HG03439 (cell line): ENCODE data around the gene CELSR2.

ENCODE experiments used
- ATAC-seq: cut with Tn5 transposase; IDR thresholded peaks from one replicate; pipeline ENCODE4 v1.9.1; 2021; ENCODE audit warnings: mild to moderate bottlenecking, moderate library complexity; ENCODE audit not compliant: unreplicated experiment

CELSR2 gene

GRCh38 chr1:109225711-109226445, 23.5 kb upstream of the CELSR2 start:
- no peak for ATAC-seq

GRCh38 chr1:109228167-109228566, 21.2 kb upstream of the CELSR2 start:
- ATAC-seq, result no peak

GRCh38 chr1:109229531-109230127, 19.7 kb upstream of the CELSR2 start:
- ATAC-seq, result no peak

GRCh38 chr1:109231066-109231465, 18.3 kb upstream of the CELSR2 start:
- no peak for ATAC-seq

GRCh38 chr1:109235137-109235536, 14.2 kb upstream of the CELSR2 start:
- no peak for ATAC-seq

- ATAC-seq, result no peak
Measured at GRCh38 chr1:109237512-109237911, 11.8 kb upstream of the CELSR2 start.

GRCh38 chr1:109238382-109238781, 11.0 kb upstream of the CELSR2 start:
- ATAC-seq, result no peak

- no peak for ATAC-seq
Measured at GRCh38 chr1:109239047-109239408, 10.3 kb upstream of the CELSR2 start.

- ATAC-seq, result no peak
Measured at GRCh38 chr1:109239409-109240068, 9.8 kb upstream of the CELSR2 start.

- ATAC-seq, result no peak
Measured at GRCh38 chr1:109240158-109241152, 8.9 kb upstream of the CELSR2 start.

- ATAC-seq, result no peak
Measured at GRCh38 chr1:109241344-109241743, 8.0 kb upstream of the CELSR2 start.

- no peak for ATAC-seq
Measured at GRCh38 chr1:109241841-109242345, 7.4 kb upstream of the CELSR2 start.

GRCh38 chr1:109242387-109242786, 7.0 kb upstream of the CELSR2 start:
- no peak for ATAC-seq

GRCh38 chr1:109243221-109243620, 6.1 kb upstream of the CELSR2 start:
- ATAC-seq, result no peak

- ATAC-seq, result no peak
Measured at GRCh38 chr1:109243860-109244552, 5.3 kb upstream of the CELSR2 start.

GRCh38 chr1:109246141-109246551, 3.2 kb upstream of the CELSR2 start:
- no peak for ATAC-seq

- ATAC-seq, result no peak
Measured at GRCh38 chr1:109247401-109248365, 1.7 kb upstream of the CELSR2 start.

- ATAC-seq, result no peak
Measured at GRCh38 chr1:109248444-109248796, 919 bp upstream of the CELSR2 start.
